ENCODE measurements around the gene TNS3. TPM values are rescaled to one million over a fixed set of nuclear protein-coding genes. Genes with fewer than 3 reads are reported as not detected.

TNS3 gene
- polyA plus RNA-seq, 1 donor = 66.7 TPM

DNA sequence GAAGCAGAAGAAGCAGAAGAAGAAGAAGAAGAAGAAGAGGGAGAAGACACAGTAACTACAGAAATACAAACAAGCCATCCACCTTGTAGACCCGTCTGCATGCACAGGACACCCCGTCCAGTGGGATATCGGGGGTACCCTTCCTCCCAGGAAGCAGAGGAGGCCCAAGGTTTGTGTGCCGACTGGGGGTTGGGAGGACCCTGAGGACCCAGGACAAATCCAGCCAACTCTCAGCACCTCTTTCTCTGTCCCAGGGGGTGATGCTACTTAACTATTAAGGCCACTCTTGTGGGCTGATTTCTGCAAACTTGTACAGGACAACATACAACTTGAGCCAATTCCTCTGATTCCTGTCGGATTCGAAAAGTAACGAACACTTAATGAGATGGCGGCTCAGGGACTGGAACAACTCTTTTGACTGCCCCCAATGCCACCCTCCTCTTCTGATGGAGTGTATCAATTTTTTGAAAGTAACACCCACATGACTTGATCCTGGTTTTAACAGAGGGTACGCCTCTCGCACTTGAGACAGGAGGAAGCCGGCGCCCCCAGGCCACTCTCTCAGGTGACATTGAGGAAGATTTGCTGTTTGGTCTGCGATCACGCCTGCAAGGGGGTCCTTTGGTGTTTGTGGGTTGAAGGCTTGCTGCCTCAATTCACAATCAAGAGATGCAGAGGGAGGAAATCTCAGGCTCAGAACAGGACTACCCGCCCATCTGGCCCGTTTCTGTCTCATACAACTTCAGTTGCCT is 192.6 kb downstream of the TNS3 start:
- Histone ChIP-seq H3K27me3 (ENCODE audit: control insufficient read depth, insufficient read depth, low read length) (no peaks in the 10 kb centered on the region), H3K4me1 (ENCODE audit: control insufficient read depth, insufficient read depth, low read length) (peaks cover 21% of the 10 kb centered on the region), H3K4me3 (ENCODE audit: low read length) (no peak overlapping the region), H3K9me3 (ENCODE audit: control insufficient read depth, low read depth, low read length) (no peaks in the 10 kb centered on the region), H3K27ac (ENCODE audit: low read length) (no peak overlapping the region), H3K36me3 (ENCODE audit: control insufficient read depth, insufficient read depth, low read length) (peaks cover 81% of the 10 kb centered on the region)
- WGBS (ENCODE audit: insufficient coverage, low lambda C conversion rate) = no CpG with 5 or more reads among the region's 16 CpGs
- no peak for DNase-seq

GRCh38 chr7:47387506-47387905 is 194.4 kb downstream of the TNS3 start:
- no CpG with 5 or more reads among the region's 5 CpGs for WGBS (ENCODE audit: insufficient coverage, low lambda C conversion rate)
- peaks cover 74% of the 10 kb centered on the region for H3K36me3 ChIP-seq (ENCODE audit: control insufficient read depth, insufficient read depth, low read length)
- no peaks in the 10 kb centered on the region for H3K27me3 ChIP-seq (ENCODE audit: control insufficient read depth, insufficient read depth, low read length)
- DNase-seq = no peak
- H3K27ac ChIP-seq (ENCODE audit: low read length) = no peak overlapping the region
- no peak overlapping the region for H3K4me3 ChIP-seq (ENCODE audit: low read length)
- no peaks in the 10 kb centered on the region for H3K9me3 ChIP-seq (ENCODE audit: control insufficient read depth, low read depth, low read length)
- peaks cover 30% of the 10 kb centered on the region for H3K4me1 ChIP-seq (ENCODE audit: control insufficient read depth, insufficient read depth, low read length)

DNA sequence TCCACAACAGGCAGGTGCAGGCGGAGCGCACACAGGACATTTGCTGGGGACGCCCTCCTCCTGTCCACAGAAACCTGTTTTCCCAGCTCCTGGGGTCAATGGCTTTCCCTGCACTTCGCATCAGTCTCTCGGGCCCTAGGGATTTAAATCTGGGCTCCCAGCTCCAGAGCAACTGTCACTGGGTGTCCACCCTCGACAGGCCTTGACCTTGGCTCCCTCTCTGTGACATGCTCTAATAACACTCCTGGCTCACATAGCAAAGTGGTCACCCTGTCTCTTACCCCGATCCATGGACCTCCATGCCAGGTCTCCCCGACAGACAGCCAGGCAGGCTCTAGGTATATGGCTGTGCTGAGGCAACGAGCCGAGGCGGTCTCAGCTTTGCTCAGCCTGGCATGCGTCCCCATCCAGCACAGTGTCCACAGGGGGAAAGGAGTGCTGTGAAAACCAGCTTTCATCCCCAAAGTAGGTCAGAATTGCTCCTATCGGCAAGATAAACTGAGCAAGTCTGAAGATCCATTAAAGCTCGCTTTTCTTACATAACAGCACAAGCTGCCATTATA is 195.6 kb downstream of the TNS3 start:
- Histone ChIP-seq H3K27me3 (ENCODE audit: control insufficient read depth, insufficient read depth, low read length) (no peaks in the 10 kb centered on the region), H3K27ac (ENCODE audit: low read length) (peak overlapping the region; percentile 47), H3K36me3 (ENCODE audit: control insufficient read depth, insufficient read depth, low read length) (peaks cover 68% of the 10 kb centered on the region), H3K4me3 (ENCODE audit: low read length) (no peak overlapping the region), H3K9me3 (ENCODE audit: control insufficient read depth, low read depth, low read length) (no peaks in the 10 kb centered on the region), H3K4me1 (ENCODE audit: control insufficient read depth, insufficient read depth, low read length) (peaks cover 38% of the 10 kb centered on the region)
- 60% methylated on average over 1 of the region's 14 CpGs for WGBS (ENCODE audit: insufficient coverage, low lambda C conversion rate)
- no peak for DNase-seq

GRCh38 chr7:47385536-47386125 is 196.3 kb downstream of the TNS3 start:
- H3K9me3 ChIP-seq (ENCODE audit: control insufficient read depth, low read depth, low read length) = no peaks in the 10 kb centered on the region
- peaks cover 62% of the 10 kb centered on the region for H3K36me3 ChIP-seq (ENCODE audit: control insufficient read depth, insufficient read depth, low read length)
- peaks cover 44% of the 10 kb centered on the region for H3K4me1 ChIP-seq (ENCODE audit: control insufficient read depth, insufficient read depth, low read length)
- WGBS (ENCODE audit: insufficient coverage, low lambda C conversion rate) = no CpG with 5 or more reads among the region's 10 CpGs
- H3K27ac ChIP-seq (ENCODE audit: low read length) = peak overlapping the region; percentile 47
- no peak overlapping the region for H3K4me3 ChIP-seq (ENCODE audit: low read length)
- peak; percentile 43 to 79 for DNase-seq
- no peaks in the 10 kb centered on the region for H3K27me3 ChIP-seq (ENCODE audit: control insufficient read depth, insufficient read depth, low read length)

- no CpG with 5 or more reads among the region's 13 CpGs for WGBS (ENCODE audit: insufficient coverage, low lambda C conversion rate)
- peaks cover 55% of the 10 kb centered on the region for H3K36me3 ChIP-seq (ENCODE audit: control insufficient read depth, insufficient read depth, low read length)
- H3K4me3 ChIP-seq (ENCODE audit: low read length) = no peak overlapping the region
- peaks cover 51% of the 10 kb centered on the region for H3K4me1 ChIP-seq (ENCODE audit: control insufficient read depth, insufficient read depth, low read length)
- peak overlapping the region; percentile 47 for H3K27ac ChIP-seq (ENCODE audit: low read length)
- H3K27me3 ChIP-seq (ENCODE audit: control insufficient read depth, insufficient read depth, low read length) = no peaks in the 10 kb centered on the region
- DNase-seq = no peak
- no peaks in the 10 kb centered on the region for H3K9me3 ChIP-seq (ENCODE audit: control insufficient read depth, low read depth, low read length)
Observed at GRCh38 chr7:47384755-47385535, 197.0 kb downstream of the TNS3 start.

- Histone ChIP-seq H3K27ac (ENCODE audit: low read length) (peak overlapping the region; percentile 20), H3K4me1 (ENCODE audit: control insufficient read depth, insufficient read depth, low read length) (peaks cover 60% of the 10 kb centered on the region), H3K36me3 (ENCODE audit: control insufficient read depth, insufficient read depth, low read length) (peaks cover 48% of the 10 kb centered on the region), H3K27me3 (ENCODE audit: control insufficient read depth, insufficient read depth, low read length) (no peaks in the 10 kb centered on the region), H3K9me3 (ENCODE audit: control insufficient read depth, low read depth, low read length) (no peaks in the 10 kb centered on the region), H3K4me3 (ENCODE audit: low read length) (no peak overlapping the region)
- 67% methylated on average over 3 of the region's 10 CpGs for WGBS (ENCODE audit: insufficient coverage, low lambda C conversion rate)
- DNase-seq = peak in 1 of 2 donors; percentile 61
Observed at GRCh38 chr7:47383696-47384445, 198.0 kb downstream of the TNS3 start.

- DNase-seq = no peak
- Histone ChIP-seq H3K27ac (ENCODE audit: low read length) (no peak overlapping the region), H3K36me3 (ENCODE audit: control insufficient read depth, insufficient read depth, low read length) (peaks cover 52% of the 10 kb centered on the region), H3K9me3 (ENCODE audit: control insufficient read depth, low read depth, low read length) (no peaks in the 10 kb centered on the region), H3K4me3 (ENCODE audit: low read length) (no peak overlapping the region), H3K4me1 (ENCODE audit: control insufficient read depth, insufficient read depth, low read length) (peaks cover 60% of the 10 kb centered on the region), H3K27me3 (ENCODE audit: control insufficient read depth, insufficient read depth, low read length) (no peaks in the 10 kb centered on the region)
- WGBS (ENCODE audit: insufficient coverage, low lambda C conversion rate) = 75% methylated on average over 2 of the region's 8 CpGs
Observed at GRCh38 chr7:47383072-47383471, 198.8 kb downstream of the TNS3 start.

GRCh38 chr7:47382200-47382599 is 199.7 kb downstream of the TNS3 start:
- Histone ChIP-seq H3K9me3 (ENCODE audit: control insufficient read depth, low read depth, low read length) (no peaks in the 10 kb centered on the region), H3K36me3 (ENCODE audit: control insufficient read depth, insufficient read depth, low read length) (peaks cover 49% of the 10 kb centered on the region), H3K27me3 (ENCODE audit: control insufficient read depth, insufficient read depth, low read length) (no peaks in the 10 kb centered on the region), H3K4me3 (ENCODE audit: low read length) (no peak overlapping the region), H3K27ac (ENCODE audit: low read length) (no peak overlapping the region), H3K4me1 (ENCODE audit: control insufficient read depth, insufficient read depth, low read length) (peaks cover 60% of the 10 kb centered on the region)
- no peak for DNase-seq
- WGBS (ENCODE audit: insufficient coverage, low lambda C conversion rate) = no CpG with 5 or more reads among the region's 5 CpGs

DNA sequence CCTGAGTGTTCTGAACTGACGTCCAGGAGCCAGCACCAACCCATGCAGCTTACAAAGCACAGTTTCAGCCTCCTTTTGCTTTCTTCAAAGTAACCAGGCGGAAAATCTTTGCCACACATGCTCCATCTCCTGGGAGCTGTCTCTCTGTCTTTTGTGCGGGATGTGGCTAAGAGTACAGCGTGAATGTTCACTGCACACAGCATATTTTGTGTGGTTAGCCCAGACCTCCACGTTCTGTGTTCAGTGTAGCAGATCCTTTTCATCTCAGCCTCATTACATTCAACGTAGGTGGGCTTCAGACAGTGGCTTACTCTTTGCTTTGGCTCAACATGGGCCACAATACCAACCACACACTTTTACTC is 200.8 kb downstream of the TNS3 start:
- Histone ChIP-seq H3K4me3 (ENCODE audit: low read length) (no peak overlapping the region), H3K27ac (ENCODE audit: low read length) (peak overlapping the region; percentile 73), H3K27me3 (ENCODE audit: control insufficient read depth, insufficient read depth, low read length) (no peaks in the 10 kb centered on the region), H3K9me3 (ENCODE audit: control insufficient read depth, low read depth, low read length) (no peaks in the 10 kb centered on the region), H3K4me1 (ENCODE audit: control insufficient read depth, insufficient read depth, low read length) (peaks cover 54% of the 10 kb centered on the region), H3K36me3 (ENCODE audit: control insufficient read depth, insufficient read depth, low read length) (peaks cover 48% of the 10 kb centered on the region)
- DNase-seq = peak in 1 of 2 donors; percentile 42
- no CpG with 5 or more reads among the region's 6 CpGs for WGBS (ENCODE audit: insufficient coverage, low lambda C conversion rate)

Data from large intestine (tissue), 3 donors.